ENCODE measurements around the gene WEE1.

The WEE1 gene

DNA sequence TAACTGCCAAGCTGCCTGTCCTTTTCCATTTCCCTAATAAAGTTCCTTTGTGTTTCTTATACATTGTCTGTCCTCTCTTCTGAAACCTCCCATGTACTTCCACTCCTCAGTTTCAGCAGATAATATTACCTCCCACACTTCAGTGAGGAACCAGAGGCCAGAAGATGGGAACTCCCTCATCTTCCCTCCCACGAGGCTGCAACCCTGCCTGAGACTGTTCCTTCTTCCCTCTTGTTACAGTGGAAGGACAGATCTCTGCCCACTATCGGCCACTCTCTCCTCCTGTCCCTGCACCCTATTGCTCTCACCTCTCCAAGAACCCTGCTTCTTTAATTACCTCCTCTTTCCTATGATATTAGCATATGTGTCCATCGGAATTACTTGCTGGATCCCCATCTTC is 52.3 kb downstream of the WEE1 start:
- DNase-seq: no peak

DNA sequence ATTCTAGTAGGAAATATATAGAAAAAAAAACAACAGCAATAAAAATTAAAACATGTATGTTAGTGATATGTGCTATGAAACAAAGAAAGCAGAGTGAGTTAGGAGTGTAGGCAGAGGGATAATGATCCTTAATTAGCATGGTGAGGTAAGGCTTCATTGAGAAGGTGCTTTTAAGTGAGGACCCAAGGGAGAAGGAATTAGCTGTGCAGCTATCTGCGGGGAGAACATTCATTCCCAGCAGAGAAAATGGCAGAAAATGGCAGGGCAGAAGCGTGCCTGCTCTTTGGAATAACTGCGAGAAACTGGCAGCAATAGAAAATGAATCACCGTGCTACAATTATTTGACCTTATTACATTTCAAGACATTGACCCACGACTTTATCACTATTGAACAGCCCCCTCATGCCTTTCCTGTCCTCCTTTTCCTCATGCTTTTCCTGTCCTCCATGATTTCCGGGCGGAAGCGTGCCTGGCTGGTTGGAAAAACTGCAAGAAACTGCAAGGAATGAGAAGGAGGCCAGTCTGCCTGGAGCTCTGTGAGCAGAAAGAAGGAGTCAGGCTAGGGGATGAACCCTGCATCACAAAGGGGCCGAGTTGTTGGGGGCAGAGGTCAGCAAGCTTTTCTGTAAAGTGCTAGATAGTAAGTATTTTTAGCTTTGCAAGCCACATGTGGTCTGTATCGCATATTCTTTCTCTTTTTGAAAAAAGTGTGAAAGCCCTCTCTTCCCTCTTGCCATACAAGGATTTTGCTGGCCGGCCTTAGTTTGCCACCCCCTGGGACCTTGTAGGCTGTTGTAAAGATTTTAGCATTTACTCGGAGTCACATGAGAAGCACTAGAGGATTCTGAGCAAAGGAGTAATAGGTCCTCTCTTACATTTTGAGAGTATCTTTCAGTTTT is 53.3 kb downstream of the WEE1 start:
- DNase-seq: no peak

GRCh38 chr11:9629064-9629463 is 55.6 kb downstream of the WEE1 start:
- DNase-seq: no peak

GRCh38 chr11:9633679-9634078 is 60.2 kb downstream of the WEE1 start:
- DNase-seq: no peak

- DNase-seq: no peak
Measured at GRCh38 chr11:9636691-9637090, 63.2 kb downstream of the WEE1 start.

GRCh38 chr11:9639099-9639498 is 65.6 kb downstream of the WEE1 start:
- DNase-seq: no peak
